GM20000 (cell line): ENCODE results near the gene AMER1.
A peak's percentile ranks its signal among the peaks of the same experiment; 100 is the strongest.

Experiments used
- DNase-seq: peaks from one replicate; pipeline ENCODE4 v3.0.0; 2012; ENCODE audit warnings: low spot score
- CTCF ChIP-seq: IDR thresholded peaks from 2 replicates; pipeline ENCODE4 v1.5.1; 2012; ENCODE audit warnings: mild to moderate bottlenecking, control low read depth; ENCODE audit errors: extremely low read depth, missing control alignments

Gene AMER1

GRCh38 chrX:64204701-64205440 is 637 bp downstream of the AMER1 start:
- DNase-seq: peak; percentile 55
- TF ChIP-seq CTCF: no peak

GRCh38 chrX:64204252-64204651 is 1.3 kb downstream of the AMER1 start:
- TF ChIP-seq CTCF: no peak
- no peak for DNase-seq

GRCh38 chrX:64202808-64203325 is 2.6 kb downstream of the AMER1 start:
- TF ChIP-seq CTCF: no peak
- DNase-seq: no peak

GRCh38 chrX:64198036-64198435 is 7.5 kb downstream of the AMER1 start:
- TF ChIP-seq CTCF: no peak
- DNase-seq: no peak

- DNase-seq: no peak
- no peak for TF ChIP-seq CTCF
Measured at GRCh38 chrX:64196606-64197005, 8.9 kb downstream of the AMER1 start.

- TF ChIP-seq CTCF: no peak
- DNase-seq: no peak
Measured at GRCh38 chrX:64195862-64196261, 9.6 kb downstream of the AMER1 start.

- TF ChIP-seq CTCF: no peak
- DNase-seq: no peak
Measured at GRCh38 chrX:64192673-64193072, 12.8 kb downstream of the AMER1 start.
